ENCODE results near the gene SPSB3. TPM values are rescaled to one million over a fixed set of nuclear protein-coding genes. Genes with fewer than 3 reads are reported as not detected.

The SPSB3 gene
- total and polyA plus RNA-seq, 2 of the 13 experiments (the other 11 are each of a cell fraction or from before 2014, with no cell fraction given) = 13.2 to 21.9 TPM

DNA sequence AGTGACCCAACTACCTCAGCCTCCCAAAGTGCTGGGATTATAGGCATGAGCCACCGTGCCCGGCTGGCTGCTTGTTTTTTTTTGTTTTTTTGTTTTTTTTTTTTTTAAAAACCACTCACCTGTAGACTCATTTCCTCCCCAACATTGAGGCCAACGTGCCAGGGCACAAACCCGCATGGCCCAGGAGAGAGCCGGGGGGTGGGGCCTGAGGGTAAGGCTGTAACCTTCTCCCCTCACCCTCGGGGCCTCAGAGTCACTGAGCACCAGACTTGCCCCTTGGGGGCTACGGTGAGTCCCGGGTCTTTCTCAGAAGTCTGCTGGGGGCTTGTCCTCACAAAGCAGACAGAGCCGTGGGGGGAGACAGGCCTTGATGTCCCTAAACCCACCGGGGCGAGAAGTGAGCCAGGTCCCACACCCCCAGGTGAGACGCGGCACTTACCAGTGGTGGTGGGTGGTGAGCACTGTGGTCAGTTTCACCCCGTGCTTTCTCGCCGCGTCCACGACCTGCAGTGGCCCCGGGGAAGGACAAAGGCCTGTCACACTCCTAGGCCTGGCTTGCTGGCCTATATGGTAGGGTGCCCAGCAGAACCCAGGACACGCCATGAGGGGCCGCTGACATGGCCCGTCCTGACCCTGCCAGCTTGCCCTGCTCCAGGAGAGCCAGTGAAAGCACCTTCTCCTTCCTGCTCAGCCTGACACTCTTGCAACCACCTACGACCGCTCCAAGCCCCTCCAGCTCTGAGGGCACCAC lies 39.7 kb upstream of the SPSB3 start:
- DNase-seq (ENCODE audit: low spot score) (no peak), FAIRE-seq (no peak), ATAC-seq (no peak)
- Histone ChIP-seq H3K4me2 (ENCODE audit: low read depth, low read length) (no peak overlapping the region), H3K4me1 (ENCODE audit: insufficient read depth, low read length) (peaks cover 24% of the 10 kb centered on the region), H2AFZ (ENCODE audit: low read length) (no peak overlapping the region), H4K20me1 (ENCODE audit: insufficient read depth, low read length) (no peaks in the 10 kb centered on the region; the same call in 1 of the 2 replicates), H3K9ac (ENCODE audit: insufficient read depth, low read depth, low read length) (no peak overlapping the region), H3K27ac (ENCODE audit: extremely low read length, insufficient read depth, low read length) (no peak overlapping the region), H3K4me3 (replicated peaks in 1 of 3; ENCODE audit: insufficient read depth in 1 of 3, low read depth in 2 of 3, low read length in 3 of 3) (no peak overlapping the region), H3K79me2 (ENCODE audit: insufficient read depth, low read length) (peaks cover 20% of the 10 kb centered on the region), H3K27me3 (ENCODE audit: control insufficient read depth in 1 of 2, insufficient read depth in 2 of 2, low read length in 2 of 2) (no peaks in the 10 kb centered on the region), H3K9me3 (ENCODE audit: low read length) (no peaks in the 10 kb centered on the region), H3K36me3 (replicated peaks in 1 of 2; ENCODE audit: control insufficient read depth in 1 of 2, insufficient read depth in 2 of 2, low read length in 2 of 2) (peaks cover 12 to 31% of the 10 kb centered on the region in 2 experiments; a peak in 4 of 5 replicates)
- WGBS (ENCODE audit: low lambda C conversion rate) = 99% methylated on average over 8 of the region's 24 CpGs
- CTCF ChIA-PET (ENCODE audit: low intra/inter-chr PET ratio, low total read pairs) = no interaction called here
- TF ChIP-seq AKAP8 (CRISPR knock-in tag; IDR thresholded peaks at IDR 0.05) = no peak
- TF ChIP-seq, protein P1, sequence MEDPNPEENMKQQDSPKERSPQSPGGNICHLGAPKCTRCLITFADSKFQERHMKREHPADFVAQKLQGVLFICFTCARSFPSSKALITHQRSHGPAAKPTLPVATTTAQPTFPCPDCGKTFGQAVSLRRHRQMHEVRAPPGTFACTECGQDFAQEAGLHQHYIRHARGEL (CRISPR knock-in tag; IDR thresholded peaks at IDR 0.05) = no peak
- TF ChIP-seq NBN (conservative IDR thresholded peaks at IDR 0.05) = no peak
- TF ChIP-seq ZNF891 (CRISPR knock-in tag; IDR thresholded peaks at IDR 0.05) = no peak
- peak; percentile 14; the same call in 1 of the 2 replicates for TF ChIP-seq MTA1 (CRISPR knock-in tag; IDR thresholded peaks at IDR 0.05; ENCODE audit: borderline replicate concordance)
- TF ChIP-seq AGO2 (optimal IDR thresholded peaks at IDR 0.05; ENCODE audit: low read depth, low read length) = peak; percentile 46
- intact Hi-C loops (cut with micrococcal nuclease; ENCODE audit: unreplicated experiment) (no loop called here), in situ Hi-C loops (cut with HindIII; ENCODE audit: extremely low pct_ligation_motif_present, low pct_unique_long_range_greater_than_20kb) (loop anchor here (5.0 kb wide), 1 partner anchor 40 kb away; the partner anchor contains the start of genes NUBP2 and SPSB3)
- BruUV-seq (replicated peaks) = no TSS peak
- POLR2A ChIA-PET = no interaction called here

DNA sequence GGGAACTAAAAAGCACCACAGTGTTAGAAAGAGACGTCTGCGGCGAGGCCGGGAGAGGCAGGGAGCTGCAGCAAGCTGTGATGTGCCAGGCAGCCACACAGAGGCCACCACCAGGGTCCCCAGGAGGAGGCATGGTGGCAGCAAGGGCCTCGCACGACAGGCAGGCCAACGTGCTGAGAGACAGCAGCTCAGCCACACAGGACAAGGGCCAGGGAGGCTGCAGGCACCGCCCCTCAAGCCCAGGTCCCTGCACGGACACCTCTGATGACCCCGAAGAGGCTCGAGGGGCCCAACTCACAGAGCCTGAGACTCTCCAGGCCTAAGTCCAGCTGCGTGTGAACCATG lies 38.5 kb upstream of the SPSB3 start:
- H3K4me2 ChIP-seq (ENCODE audit: low read depth, low read length) = no peak overlapping the region
- no peak overlapping the region for H3K4me3 ChIP-seq (replicated peaks in 1 of 3; ENCODE audit: insufficient read depth in 1 of 3, low read depth in 2 of 3, low read length in 3 of 3)
- peaks cover 16 to 41% of the 10 kb centered on the region in 2 experiments; a peak in 4 of 5 replicates for H3K36me3 ChIP-seq (replicated peaks in 1 of 2; ENCODE audit: control insufficient read depth in 1 of 2, insufficient read depth in 2 of 2, low read length in 2 of 2)
- TF ChIP-seq ESRRA (CRISPR knock-in tag; IDR thresholded peaks at IDR 0.05; ENCODE audit: low read depth) (no peak), AGO2 (optimal IDR thresholded peaks at IDR 0.05; ENCODE audit: low read depth, low read length) (peak; percentile 63), MEIS2 (CRISPR knock-in tag; IDR thresholded peaks at IDR 0.05) (no peak), PHF8 (CRISPR knock-in tag; IDR thresholded peaks at IDR 0.05) (no peak), JDP2 (CRISPR knock-in tag; IDR thresholded peaks at IDR 0.05; ENCODE audit: borderline replicate concordance) (no peak)
- TF ChIP-seq, protein P2, sequence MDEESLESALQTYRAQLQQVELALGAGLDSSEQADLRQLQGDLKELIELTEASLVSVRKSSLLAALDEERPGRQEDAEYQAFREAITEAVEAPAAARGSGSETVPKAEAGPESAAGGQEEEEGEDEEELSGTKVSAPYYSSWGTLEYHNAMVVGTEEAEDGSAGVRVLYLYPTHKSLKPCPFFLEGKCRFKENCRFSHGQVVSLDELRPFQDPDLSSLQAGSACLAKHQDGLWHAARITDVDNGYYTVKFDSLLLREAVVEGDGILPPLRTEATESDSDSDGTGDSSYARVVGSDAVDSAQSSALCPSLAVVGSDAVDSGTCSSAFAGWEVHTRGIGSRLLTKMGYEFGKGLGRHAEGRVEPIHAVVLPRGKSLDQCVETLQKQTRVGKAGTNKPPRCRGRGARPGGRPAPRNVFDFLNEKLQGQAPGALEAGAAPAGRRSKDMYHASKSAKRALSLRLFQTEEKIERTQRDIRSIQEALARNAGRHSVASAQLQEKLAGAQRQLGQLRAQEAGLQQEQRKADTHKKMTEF (CRISPR knock-in tag; IDR thresholded peaks at IDR 0.05) = no peak
- TF ChIP-seq, protein P3, sequence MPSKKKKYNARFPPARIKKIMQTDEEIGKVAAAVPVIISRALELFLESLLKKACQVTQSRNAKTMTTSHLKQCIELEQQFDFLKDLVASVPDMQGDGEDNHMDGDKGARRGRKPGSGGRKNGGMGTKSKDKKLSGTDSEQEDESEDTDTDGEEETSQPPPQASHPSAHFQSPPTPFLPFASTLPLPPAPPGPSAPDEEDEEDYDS (CRISPR knock-in tag; IDR thresholded peaks at IDR 0.05) = no peak
- H4K20me1 ChIP-seq (ENCODE audit: insufficient read depth, low read length) = no peaks in the 10 kb centered on the region; the same call in 1 of the 2 replicates
- no peak for ATAC-seq
- peaks cover 24% of the 10 kb centered on the region for H3K4me1 ChIP-seq (ENCODE audit: insufficient read depth, low read length)
- POLR2A ChIA-PET = no interaction called here
- peaks cover 20% of the 10 kb centered on the region for H3K79me2 ChIP-seq (ENCODE audit: insufficient read depth, low read length)
- intact Hi-C loops (cut with micrococcal nuclease; ENCODE audit: unreplicated experiment) (no loop called here), in situ Hi-C loops (cut with HindIII; ENCODE audit: extremely low pct_ligation_motif_present, low pct_unique_long_range_greater_than_20kb) (loop anchor here (5.0 kb wide), 1 partner anchor 39 kb away; the partner anchor contains the start of genes NUBP2 and SPSB3)
- H3K9ac ChIP-seq (ENCODE audit: insufficient read depth, low read depth, low read length) = no peak overlapping the region
- no TSS peak for BruUV-seq (replicated peaks)
- no peak overlapping the region for H3K27ac ChIP-seq (ENCODE audit: extremely low read length, insufficient read depth, low read length)
- CTCF ChIA-PET (ENCODE audit: low intra/inter-chr PET ratio, low total read pairs) = no interaction called here
- WGBS (ENCODE audit: low lambda C conversion rate) = 100% methylated on average over 3 of the region's 12 CpGs
- FAIRE-seq = no peak
- H2AFZ ChIP-seq (ENCODE audit: low read length) = no peak overlapping the region
- DNase-seq (ENCODE audit: low spot score) = no peak
- H3K9me3 ChIP-seq (ENCODE audit: low read length) = no peaks in the 10 kb centered on the region
- no peaks in the 10 kb centered on the region for H3K27me3 ChIP-seq (ENCODE audit: control insufficient read depth in 1 of 2, insufficient read depth in 2 of 2, low read length in 2 of 2)

Data from HepG2 (cell line).